Coronary artery (tissue), 2 donors: ENCODE results near the gene LIPA.
A peak's percentile ranks its signal among the peaks of the same experiment; 100 is the strongest.

ENCODE experiments used
- DNase-seq: peaks from one replicate; pipeline ENCODE4 v3.0.0-alpha.2; 2017; ENCODE audit warnings: low spot score
- H3K27ac ChIP-seq, 2 donors: fragments of 200-600 bp; sonication (generic); one replicate each; pipeline ENCODE4 v1.5.1; 2016 to 2019
- H3K4me3 ChIP-seq: fragments of 200-600 bp; sonication (generic); 2 replicates; pipeline ENCODE4 v1.5.1; 2016; ENCODE audit warnings: mild to moderate bottlenecking, moderate library complexity
- CTCF ChIP-seq: fragments of 200-600 bp; sonication (generic); IDR thresholded peaks from one replicate; pipeline ENCODE4 v1.5.1; 2019; ENCODE audit warnings: antibody characterized with exemption

Gene LIPA

GRCh38 chr10:89167915-89168314 lies 83.7 kb downstream of the LIPA start:
- no peak overlapping the region for H3K4me3 ChIP-seq
- no peak for TF ChIP-seq CTCF
- no peak for DNase-seq
- H3K27ac ChIP-seq: no peak overlapping the region

GRCh38 chr10:89165923-89166322 lies 85.7 kb downstream of the LIPA start:
- H3K27ac ChIP-seq: no peak overlapping the region
- DNase-seq: no peak
- no peak overlapping the region for H3K4me3 ChIP-seq
- no peak for TF ChIP-seq CTCF

- H3K4me3 ChIP-seq: no peak overlapping the region
- no peak for DNase-seq
- TF ChIP-seq CTCF: no peak
- H3K27ac ChIP-seq: no peak overlapping the region
These were observed 86.7 kb downstream of the LIPA start for GRCh38 chr10:89164920-89165319.

GRCh38 chr10:89164080-89164479 lies 87.5 kb downstream of the LIPA start:
- Histone ChIP-seq H3K27ac (peak overlapping the region in 1 of 2 donors; percentile 29), H3K4me3 (no peak overlapping the region)
- no peak for TF ChIP-seq CTCF
- no peak for DNase-seq
